Epithelial cell of proximal tubule (primary cell): ENCODE data around the gene HNMT. TPM values are rescaled to one million over a fixed set of nuclear protein-coding genes. Genes with fewer than 3 reads are reported as not detected.

Experiments used
- DNase-seq: peaks from one replicate; pipeline ENCODE4 v3.0.0-alpha.2; 2011; ENCODE audit warnings: low read depth
- H3K4me3 ChIP-seq: 2 replicates; pipeline ENCODE4 v1.5.1; 2011; ENCODE audit warnings: low read depth, mild to moderate bottlenecking, low read length
- total RNA-seq: library from RNA; depleted of rRNA; stranded (reverse); fragments of >200 nt; gene quantifications from 2 replicates; pipeline ENCODE4 v1.2.3, GENCODE V29; 2015
- TF ChIP-seq, protein P1 (sequence below): conservative IDR thresholded peaks from 2 replicates; pipeline ENCODE4 v1.5.1; 2012; ENCODE audit warnings: low read depth, mild to moderate bottlenecking, low read length

HNMT gene
- total RNA-seq, 1 donor from 2014 or later = 22.9 TPM

DNA sequence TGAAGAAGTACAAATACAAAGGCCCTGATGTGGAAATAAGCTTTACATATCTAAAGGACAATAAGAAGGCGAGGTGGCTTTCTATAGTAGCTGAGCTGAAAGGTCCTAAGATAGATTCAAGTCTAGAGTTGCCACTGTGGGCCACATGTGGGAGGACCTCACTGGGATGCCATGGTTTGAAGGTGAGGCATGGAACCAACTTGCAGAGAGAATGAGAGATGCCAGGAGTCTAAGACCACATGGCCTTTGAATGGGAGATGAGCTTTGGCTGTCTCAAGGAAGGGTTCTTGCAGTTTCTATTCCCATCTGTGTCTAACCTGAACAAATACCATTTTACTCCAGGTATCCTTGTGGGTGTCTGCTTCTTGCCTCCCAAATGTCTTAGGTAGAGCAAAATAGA, 53.6 kb downstream of the HNMT start:
- no peak overlapping the region for H3K4me3 ChIP-seq
- no peak for DNase-seq
- TF ChIP-seq, protein P1, sequence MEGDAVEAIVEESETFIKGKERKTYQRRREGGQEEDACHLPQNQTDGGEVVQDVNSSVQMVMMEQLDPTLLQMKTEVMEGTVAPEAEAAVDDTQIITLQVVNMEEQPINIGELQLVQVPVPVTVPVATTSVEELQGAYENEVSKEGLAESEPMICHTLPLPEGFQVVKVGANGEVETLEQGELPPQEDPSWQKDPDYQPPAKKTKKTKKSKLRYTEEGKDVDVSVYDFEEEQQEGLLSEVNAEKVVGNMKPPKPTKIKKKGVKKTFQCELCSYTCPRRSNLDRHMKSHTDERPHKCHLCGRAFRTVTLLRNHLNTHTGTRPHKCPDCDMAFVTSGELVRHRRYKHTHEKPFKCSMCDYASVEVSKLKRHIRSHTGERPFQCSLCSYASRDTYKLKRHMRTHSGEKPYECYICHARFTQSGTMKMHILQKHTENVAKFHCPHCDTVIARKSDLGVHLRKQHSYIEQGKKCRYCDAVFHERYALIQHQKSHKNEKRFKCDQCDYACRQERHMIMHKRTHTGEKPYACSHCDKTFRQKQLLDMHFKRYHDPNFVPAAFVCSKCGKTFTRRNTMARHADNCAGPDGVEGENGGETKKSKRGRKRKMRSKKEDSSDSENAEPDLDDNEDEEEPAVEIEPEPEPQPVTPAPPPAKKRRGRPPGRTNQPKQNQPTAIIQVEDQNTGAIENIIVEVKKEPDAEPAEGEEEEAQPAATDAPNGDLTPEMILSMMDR = no peak

DNA sequence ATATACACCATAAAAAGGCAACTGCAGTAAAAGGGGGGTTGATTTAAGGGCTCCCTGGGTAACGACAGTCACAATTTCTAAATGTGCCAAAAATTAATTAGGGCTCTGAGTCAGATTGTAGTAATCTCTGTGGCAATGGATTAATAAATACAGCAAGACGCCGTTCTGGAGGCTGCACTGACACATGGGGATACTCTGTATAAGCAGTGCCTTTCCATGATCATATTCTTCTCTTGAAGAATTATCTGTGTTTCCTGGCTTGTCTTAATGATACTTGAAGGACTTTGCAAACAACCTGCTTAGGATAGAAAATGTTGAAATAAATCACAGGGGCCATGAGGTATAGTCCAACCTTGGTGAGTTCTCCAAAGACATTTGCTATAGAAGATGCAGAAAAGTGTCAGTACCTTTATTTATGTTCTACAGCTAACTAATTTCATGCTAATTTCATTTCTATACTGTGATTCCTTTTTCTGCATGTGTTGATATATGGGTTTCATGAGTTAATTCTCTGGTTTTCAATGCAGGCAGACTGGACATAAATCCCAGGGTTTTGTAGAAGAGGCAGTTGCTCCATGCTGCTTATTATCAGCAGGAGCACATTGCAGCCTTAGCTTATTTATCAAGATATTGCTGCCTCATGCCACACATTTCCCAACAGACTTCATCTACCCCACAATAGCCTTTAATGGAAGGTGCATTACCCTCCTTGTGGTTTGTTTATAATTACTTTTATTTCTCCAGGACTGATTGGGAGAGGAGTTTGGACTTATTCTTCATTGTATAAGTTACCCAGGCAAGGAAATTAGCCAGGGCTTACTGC, 54.8 kb downstream of the HNMT start:
- H3K4me3 ChIP-seq = no peak overlapping the region
- no peak for DNase-seq
- TF ChIP-seq, protein P1 = no peak

DNA sequence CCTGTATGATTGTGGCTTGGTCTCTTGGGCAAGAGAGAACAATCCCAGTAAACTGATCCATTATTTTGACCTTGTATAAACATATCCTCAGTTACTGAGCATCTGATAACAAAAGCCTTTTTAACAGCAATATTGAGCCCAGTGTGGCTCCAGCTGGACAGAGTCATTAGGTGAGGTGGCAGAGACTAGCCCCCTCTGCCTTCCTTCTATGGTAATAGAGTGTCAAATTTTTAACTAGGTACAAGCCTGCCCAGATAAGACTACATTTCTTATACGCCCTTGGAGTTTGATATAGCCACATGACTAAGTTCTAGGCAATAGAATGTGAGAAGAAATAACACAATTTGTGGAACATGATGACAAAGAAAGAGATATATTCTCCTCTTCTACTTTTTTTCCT, 56.2 kb downstream of the HNMT start:
- no peak overlapping the region for H3K4me3 ChIP-seq
- TF ChIP-seq, protein P1 = peak; percentile 18
- DNase-seq = no peak

DNA sequence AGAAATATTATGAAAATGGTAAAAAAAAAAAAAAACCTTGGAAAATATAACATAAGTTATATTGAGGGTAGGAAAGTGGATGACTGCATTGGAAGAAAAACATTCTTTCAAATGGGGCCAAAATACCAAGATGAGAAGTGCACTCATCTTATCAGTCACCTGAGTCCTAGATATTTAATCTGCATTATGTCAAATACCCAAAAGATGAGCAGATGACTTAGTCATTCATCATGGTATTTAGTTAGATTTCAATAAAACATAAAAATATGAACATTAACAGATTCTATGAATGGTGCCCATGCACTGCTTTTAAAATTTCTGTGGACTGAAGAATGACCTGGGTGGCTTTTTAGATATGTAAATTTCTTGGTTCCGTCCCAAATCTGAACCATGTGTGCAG, 56.9 kb downstream of the HNMT start:
- DNase-seq = no peak
- H3K4me3 ChIP-seq = no peak overlapping the region
- TF ChIP-seq, protein P1 = no peak

DNA sequence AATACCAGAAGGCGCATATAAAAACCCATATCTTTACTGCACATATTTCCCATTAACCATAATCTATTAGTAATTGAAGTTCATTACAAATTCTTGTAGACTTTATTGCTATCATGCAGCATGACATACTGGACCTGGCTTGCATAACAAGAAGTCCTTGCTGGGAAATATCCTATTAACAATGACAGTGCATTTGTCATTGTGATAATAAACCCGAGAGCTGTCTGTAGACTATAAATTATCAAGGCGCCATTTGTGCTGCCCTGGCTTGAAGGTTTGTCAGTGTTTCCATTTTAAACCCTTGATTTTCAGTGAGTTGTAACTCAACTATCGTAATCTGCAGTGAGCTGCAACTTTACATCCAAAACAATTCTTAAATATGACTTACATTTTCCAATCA, 59.0 kb downstream of the HNMT start:
- TF ChIP-seq, protein P1 = no peak
- no peak overlapping the region for H3K4me3 ChIP-seq
- no peak for DNase-seq

DNA sequence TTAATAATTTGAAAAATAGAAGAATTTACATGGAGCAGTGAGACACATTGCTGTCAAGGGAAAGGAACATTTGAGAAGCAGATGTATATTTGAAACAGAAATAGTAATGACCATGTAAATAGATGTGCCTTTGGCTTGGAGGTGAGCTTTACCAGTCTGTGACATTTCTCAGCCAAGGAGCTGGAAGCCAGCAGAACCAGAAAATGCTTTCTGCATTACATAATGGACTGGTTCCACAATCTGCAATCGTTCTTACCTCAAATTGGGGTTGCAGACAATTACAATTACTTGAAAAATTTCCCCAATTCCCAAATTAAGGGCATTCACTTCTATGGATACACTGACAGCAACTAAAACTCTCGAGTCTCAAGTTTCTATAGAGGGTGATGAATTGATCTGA, 59.7 kb downstream of the HNMT start:
- TF ChIP-seq, protein P1 = no peak
- no peak overlapping the region for H3K4me3 ChIP-seq
- DNase-seq = no peak
